Measurements from ENCODE around the gene CNTNAP5.

The CNTNAP5 gene

GRCh38 chr2:124626993-124627392 lies 601.9 kb downstream of the CNTNAP5 start:
- Mint-ChIP-seq H3K4me1 (no peaks in the 10 kb centered on the region), H3K9me3 (peaks cover 5% of the 10 kb centered on the region), H3K36me3 (no peaks in the 10 kb centered on the region), H3K27ac (no peak overlapping the region), H3K4me3 (no peak overlapping the region), H3K27me3 (no peaks in the 10 kb centered on the region)

DNA sequence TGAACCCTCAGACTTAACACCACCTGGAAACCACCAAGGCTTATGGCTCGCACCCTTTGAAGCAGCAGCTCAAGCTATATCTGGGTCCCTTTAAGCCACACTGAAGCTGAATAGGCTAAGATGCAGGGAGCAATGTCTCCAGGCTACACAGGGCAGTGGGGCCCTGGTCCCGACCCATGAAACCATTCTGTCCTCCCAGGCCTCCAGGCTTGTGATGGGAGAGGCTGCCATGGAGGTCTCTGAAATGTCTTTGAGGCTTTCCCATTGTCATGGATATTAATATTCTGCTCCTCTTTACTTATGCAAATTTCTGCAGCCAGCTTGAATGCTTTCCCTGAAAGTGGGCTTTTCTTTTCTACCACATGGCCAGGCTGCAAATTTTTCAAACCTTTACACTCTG lies 608.7 kb downstream of the CNTNAP5 start:
- H3K9me3 Mint-ChIP-seq, result peaks cover 5% of the 10 kb centered on the region

DNA sequence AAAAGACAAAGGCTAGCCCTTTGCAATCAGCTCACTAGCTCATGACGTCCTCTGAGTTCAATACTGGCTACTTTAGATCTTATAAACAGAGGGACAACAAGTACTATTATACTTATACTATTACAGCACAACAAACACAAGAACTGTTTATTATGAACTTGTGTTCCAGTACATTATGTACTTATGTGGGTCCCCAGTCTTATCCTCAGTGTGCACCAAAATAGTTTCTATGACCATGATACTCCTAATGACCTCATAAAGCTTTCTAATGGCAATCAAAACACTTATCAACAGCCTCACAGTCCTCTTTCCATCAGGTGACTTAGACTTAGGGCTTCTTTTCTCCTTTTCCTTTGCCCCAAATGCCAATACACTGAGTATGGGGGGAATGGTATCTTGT lies 614.4 kb downstream of the CNTNAP5 start:
- H3K27me3 Mint-ChIP-seq, result peaks cover 1% of the 10 kb centered on the region
- no peak overlapping the region for H3K27ac Mint-ChIP-seq
- H3K4me3 Mint-ChIP-seq, result no peak overlapping the region
- no peaks in the 10 kb centered on the region for H3K9me3 Mint-ChIP-seq
- no peaks in the 10 kb centered on the region for H3K4me1 Mint-ChIP-seq
- no peaks in the 10 kb centered on the region for H3K36me3 Mint-ChIP-seq

More for the DNA sequence above, 608.7 kb downstream of the CNTNAP5 start:
- Mint-ChIP-seq H3K27me3 (peaks cover 1% of the 10 kb centered on the region), H3K36me3 (no peaks in the 10 kb centered on the region), H3K27ac (no peak overlapping the region), H3K4me1 (no peaks in the 10 kb centered on the region), H3K4me3 (no peak overlapping the region)

DNA sequence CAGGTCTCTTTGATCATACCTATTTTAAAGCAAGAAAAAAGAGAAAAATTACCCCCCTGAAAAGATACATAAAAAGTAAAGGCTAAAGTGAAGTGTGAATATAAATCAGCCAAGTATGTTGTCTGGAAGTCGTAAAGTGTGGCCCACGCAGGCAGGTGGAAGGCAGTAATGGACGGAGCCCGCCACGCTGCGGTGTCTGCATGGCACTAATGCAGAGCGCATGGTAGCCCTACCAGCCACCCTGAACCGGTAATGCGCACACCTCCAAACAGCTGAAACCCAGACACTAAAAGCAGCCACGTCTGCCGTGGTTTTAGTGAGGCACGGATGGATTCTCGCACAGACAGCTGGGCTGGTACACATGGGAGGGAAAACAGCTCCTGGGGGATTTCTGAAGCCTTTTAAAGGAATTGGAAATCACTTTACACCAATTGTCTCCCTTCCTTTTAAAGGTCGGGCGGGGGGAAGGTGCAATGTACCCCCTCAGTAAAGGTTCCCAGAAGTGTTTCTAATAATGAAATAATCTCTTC lies 615.2 kb downstream of the CNTNAP5 start:
- Mint-ChIP-seq H3K4me3 (no peak overlapping the region), H3K9me3 (no peaks in the 10 kb centered on the region), H3K27ac (no peak overlapping the region), H3K4me1 (no peaks in the 10 kb centered on the region), H3K36me3 (no peaks in the 10 kb centered on the region), H3K27me3 (peaks cover 1% of the 10 kb centered on the region)

- Mint-ChIP-seq H3K27me3 (no peaks in the 10 kb centered on the region), H3K36me3 (no peaks in the 10 kb centered on the region), H3K27ac (no peak overlapping the region), H3K4me1 (no peaks in the 10 kb centered on the region), H3K4me3 (no peak overlapping the region), H3K9me3 (peaks cover 6% of the 10 kb centered on the region)
Measured at GRCh38 chr2:124646166-124646815, 621.2 kb downstream of the CNTNAP5 start.

- Mint-ChIP-seq H3K27me3 (no peaks in the 10 kb centered on the region), H3K4me1 (no peaks in the 10 kb centered on the region), H3K9me3 (peaks cover 6% of the 10 kb centered on the region), H3K4me3 (no peak overlapping the region), H3K27ac (no peak overlapping the region), H3K36me3 (no peaks in the 10 kb centered on the region)
Measured at GRCh38 chr2:124647245-124647644, 622.2 kb downstream of the CNTNAP5 start.

DNA sequence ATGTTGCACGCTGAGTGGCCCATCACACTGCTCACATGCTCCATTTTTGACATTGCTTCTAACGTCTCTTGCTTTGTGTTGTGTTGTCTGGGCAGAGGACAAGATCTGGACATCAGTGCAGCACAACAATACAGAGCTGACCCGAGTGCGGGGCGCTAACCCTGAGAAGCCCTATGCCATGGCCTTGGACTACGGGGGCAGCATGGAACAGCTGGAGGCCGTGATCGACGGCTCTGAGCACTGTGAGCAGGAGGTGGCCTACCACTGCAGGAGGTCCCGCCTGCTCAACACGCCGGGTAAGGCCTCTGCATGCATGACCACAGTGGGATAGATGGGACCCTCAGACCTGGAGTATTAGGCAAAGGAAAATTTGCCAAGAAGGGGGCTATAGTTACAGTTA lies 622.6 kb downstream of the CNTNAP5 start:
- Mint-ChIP-seq H3K27me3 (no peaks in the 10 kb centered on the region), H3K36me3 (no peaks in the 10 kb centered on the region), H3K9me3 (peaks cover 6% of the 10 kb centered on the region), H3K27ac (no peak overlapping the region), H3K4me1 (no peaks in the 10 kb centered on the region), H3K4me3 (no peak overlapping the region)

DNA sequence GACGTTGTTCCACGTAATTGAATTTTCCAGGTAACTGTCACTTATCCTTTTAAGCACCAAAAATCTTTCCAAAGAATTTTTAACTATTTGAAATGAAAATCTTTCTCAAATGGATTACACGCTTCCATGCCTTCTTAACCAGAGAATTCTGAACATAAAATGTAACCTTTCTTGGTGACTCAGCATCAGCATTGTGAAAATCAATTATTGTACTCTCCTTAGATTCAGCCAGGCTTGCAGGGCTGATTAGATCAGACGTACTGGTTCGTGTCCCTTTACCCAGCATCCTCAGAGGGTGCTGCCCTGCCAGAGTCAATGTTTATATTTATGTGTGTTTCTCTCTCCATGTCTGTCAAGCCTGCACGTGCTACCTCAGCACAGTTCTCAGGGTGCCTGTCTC lies 623.9 kb downstream of the CNTNAP5 start:
- H3K4me3 Mint-ChIP-seq, result no peak overlapping the region
- no peaks in the 10 kb centered on the region for H3K4me1 Mint-ChIP-seq
- H3K27ac Mint-ChIP-seq, result no peak overlapping the region
- no peaks in the 10 kb centered on the region for H3K36me3 Mint-ChIP-seq
- H3K27me3 Mint-ChIP-seq, result no peaks in the 10 kb centered on the region
- H3K9me3 Mint-ChIP-seq, result peaks cover 6% of the 10 kb centered on the region

- Mint-ChIP-seq H3K27me3 (no peaks in the 10 kb centered on the region), H3K36me3 (no peaks in the 10 kb centered on the region), H3K9me3 (peaks cover 6% of the 10 kb centered on the region), H3K27ac (no peak overlapping the region), H3K4me3 (no peak overlapping the region), H3K4me1 (no peaks in the 10 kb centered on the region)
Measured at GRCh38 chr2:124652099-124652498, 627.0 kb downstream of the CNTNAP5 start.

DNA sequence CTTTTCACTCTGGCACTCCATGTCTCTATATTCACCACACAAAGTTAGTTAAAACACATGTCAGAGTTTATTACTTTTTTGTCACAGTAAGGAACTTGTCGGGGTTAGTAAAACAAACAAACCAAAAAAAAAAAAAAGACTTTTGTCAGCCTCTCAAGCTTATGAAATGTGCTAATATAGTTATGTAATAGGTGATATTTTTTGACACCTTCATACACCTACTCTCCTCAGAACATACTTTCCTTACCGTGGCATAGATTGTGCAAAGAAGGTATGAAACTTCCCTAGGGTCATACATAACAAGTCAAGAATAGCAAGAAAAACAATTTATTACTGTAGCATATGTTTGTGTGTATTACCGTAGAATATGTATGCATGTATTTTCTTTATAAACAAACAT lies 633.3 kb downstream of the CNTNAP5 start:
- H3K27me3 Mint-ChIP-seq, result no peaks in the 10 kb centered on the region
- H3K36me3 Mint-ChIP-seq, result no peaks in the 10 kb centered on the region
- peaks cover 6% of the 10 kb centered on the region for H3K9me3 Mint-ChIP-seq
- no peaks in the 10 kb centered on the region for H3K4me1 Mint-ChIP-seq
- H3K4me3 Mint-ChIP-seq, result no peak overlapping the region
- H3K27ac Mint-ChIP-seq, result no peak overlapping the region

GRCh38 chr2:124661558-124661957 lies 636.5 kb downstream of the CNTNAP5 start:
- H3K4me3 Mint-ChIP-seq, result no peak overlapping the region
- no peaks in the 10 kb centered on the region for H3K4me1 Mint-ChIP-seq
- H3K27ac Mint-ChIP-seq, result no peak overlapping the region
- no peaks in the 10 kb centered on the region for H3K36me3 Mint-ChIP-seq
- H3K9me3 Mint-ChIP-seq, result peaks cover 9% of the 10 kb centered on the region
- H3K27me3 Mint-ChIP-seq, result no peaks in the 10 kb centered on the region

DNA sequence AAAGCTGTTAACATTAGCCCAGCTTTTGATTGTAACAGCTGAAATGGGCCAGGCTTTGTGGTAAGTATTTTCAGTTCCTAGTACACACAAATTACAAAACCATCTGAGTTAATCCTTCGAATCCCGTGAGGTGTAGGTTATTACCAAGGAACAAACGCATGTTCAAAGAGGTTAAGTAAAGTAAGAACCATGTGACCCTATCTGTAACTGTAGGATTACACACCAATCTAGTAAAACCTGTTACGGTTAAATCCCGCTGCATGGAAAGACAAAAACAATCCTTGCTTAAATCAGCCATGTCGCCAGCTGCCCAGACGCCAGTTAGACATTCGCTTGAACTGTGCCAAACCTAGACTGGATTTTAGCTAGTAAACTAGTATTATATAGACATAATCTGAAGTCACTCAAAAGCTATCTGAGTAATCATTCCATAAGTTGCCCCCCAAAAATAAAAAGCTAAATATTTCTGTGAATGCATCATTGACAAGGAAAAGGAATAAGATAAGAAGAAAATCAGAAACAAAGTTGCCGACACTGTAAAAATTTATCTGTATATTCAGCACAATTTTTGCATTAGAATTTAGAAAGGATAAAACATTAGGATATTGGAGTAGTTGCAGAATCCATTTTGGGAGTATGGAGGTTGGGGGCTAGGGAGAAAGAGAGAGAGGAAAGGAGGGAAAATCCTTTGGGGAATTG lies 638.0 kb downstream of the CNTNAP5 start:
- H3K27me3 Mint-ChIP-seq, result no peaks in the 10 kb centered on the region
- H3K27ac Mint-ChIP-seq, result no peak overlapping the region
- no peaks in the 10 kb centered on the region for H3K4me1 Mint-ChIP-seq
- no peak overlapping the region for H3K4me3 Mint-ChIP-seq
- peaks cover 9% of the 10 kb centered on the region for H3K9me3 Mint-ChIP-seq
- no peaks in the 10 kb centered on the region for H3K36me3 Mint-ChIP-seq

GRCh38 chr2:124663645-124663997 lies 638.5 kb downstream of the CNTNAP5 start:
- no peaks in the 10 kb centered on the region for H3K4me1 Mint-ChIP-seq
- no peak overlapping the region for H3K4me3 Mint-ChIP-seq
- H3K27me3 Mint-ChIP-seq, result no peaks in the 10 kb centered on the region
- H3K36me3 Mint-ChIP-seq, result no peaks in the 10 kb centered on the region
- peaks cover 9% of the 10 kb centered on the region for H3K9me3 Mint-ChIP-seq
- H3K27ac Mint-ChIP-seq, result no peak overlapping the region

GRCh38 chr2:124664363-124664762 lies 639.3 kb downstream of the CNTNAP5 start:
- Mint-ChIP-seq H3K9me3 (peaks cover 6% of the 10 kb centered on the region), H3K36me3 (no peaks in the 10 kb centered on the region), H3K27ac (no peak overlapping the region), H3K4me1 (no peaks in the 10 kb centered on the region), H3K27me3 (no peaks in the 10 kb centered on the region), H3K4me3 (no peak overlapping the region)

GRCh38 chr2:124666976-124667375 lies 641.9 kb downstream of the CNTNAP5 start:
- no peaks in the 10 kb centered on the region for H3K36me3 Mint-ChIP-seq
- no peak overlapping the region for H3K4me3 Mint-ChIP-seq

GRCh38 chr2:124668161-124668560 lies 643.1 kb downstream of the CNTNAP5 start:
- no peaks in the 10 kb centered on the region for H3K4me1 Mint-ChIP-seq

More at GRCh38 chr2:124666976-124667375, 641.9 kb downstream of the CNTNAP5 start:
- Mint-ChIP-seq H3K27me3 (no peaks in the 10 kb centered on the region), H3K9me3 (peaks cover 15% of the 10 kb centered on the region), H3K4me1 (no peaks in the 10 kb centered on the region), H3K27ac (no peak overlapping the region)

More at GRCh38 chr2:124668161-124668560, 643.1 kb downstream of the CNTNAP5 start:
- H3K36me3 Mint-ChIP-seq, result no peaks in the 10 kb centered on the region
- no peak overlapping the region for H3K4me3 Mint-ChIP-seq
- H3K9me3 Mint-ChIP-seq, result peaks cover 14% of the 10 kb centered on the region
- no peak overlapping the region for H3K27ac Mint-ChIP-seq
- H3K27me3 Mint-ChIP-seq, result no peaks in the 10 kb centered on the region

Data from activated naive CD4-positive, alpha-beta T cell treated with anti-CD3 and anti-CD28 coated beads, Interleukin-2, amount 50 U/mL, for 24 hours (primary cell).